HG02571 (cell line): ENCODE measurements around the gene DNAJC12.
"Not testable (repeated sequence)": the region's sequence is repeated elsewhere in the genome, so short reads cannot be mapped to it uniquely, and the experiment has no call there.

Experiments
- ATAC-seq: cut with Tn5 transposase; IDR thresholded peaks from one replicate; pipeline ENCODE4 v1.9.1; 2021; ENCODE audit warnings: mild to moderate bottlenecking, moderate library complexity; ENCODE audit not compliant: unreplicated experiment

The DNAJC12 gene

DNA sequence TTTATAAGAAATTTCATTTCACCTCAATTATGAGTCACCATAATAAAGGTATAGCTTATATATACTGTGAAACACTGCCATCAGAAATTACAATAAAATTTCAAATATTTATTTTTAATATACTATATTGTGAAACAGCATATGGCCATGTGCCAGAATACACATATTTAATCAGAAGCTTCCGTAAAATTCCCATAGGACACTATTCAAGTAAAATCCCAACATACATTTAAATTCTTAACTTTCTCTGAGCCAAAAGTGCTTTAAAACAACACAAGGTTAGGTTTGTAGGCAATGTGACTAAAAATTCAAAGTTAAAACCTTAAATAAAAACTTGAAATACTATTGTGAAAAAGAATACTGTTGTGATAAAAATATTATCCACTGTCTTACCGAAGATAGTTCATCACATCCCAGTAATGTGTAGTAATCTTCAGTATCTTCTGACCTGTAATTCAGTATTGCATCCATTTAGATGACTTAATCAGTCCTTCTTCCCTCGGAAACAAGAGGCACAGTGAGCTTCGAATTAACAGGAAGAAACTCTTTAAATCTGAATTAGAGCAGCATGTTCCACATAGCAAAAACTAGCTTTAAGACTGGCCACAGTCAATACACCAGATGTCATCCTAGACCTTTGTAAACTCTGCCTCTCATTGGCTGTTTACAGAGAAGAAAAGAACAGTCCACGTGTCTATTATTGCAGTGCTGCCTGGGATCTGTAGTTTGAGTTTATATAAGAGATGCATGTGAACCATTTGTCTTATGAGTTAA lies at the start of gene DNAJC12:
Gene DNAJC12 (minus strand): TSS at position 648 of the 774 bp plus-strand sequence. CDS start 177 bp downstream, at position 471.
- ATAC-seq: peak; percentile 78

DNA sequence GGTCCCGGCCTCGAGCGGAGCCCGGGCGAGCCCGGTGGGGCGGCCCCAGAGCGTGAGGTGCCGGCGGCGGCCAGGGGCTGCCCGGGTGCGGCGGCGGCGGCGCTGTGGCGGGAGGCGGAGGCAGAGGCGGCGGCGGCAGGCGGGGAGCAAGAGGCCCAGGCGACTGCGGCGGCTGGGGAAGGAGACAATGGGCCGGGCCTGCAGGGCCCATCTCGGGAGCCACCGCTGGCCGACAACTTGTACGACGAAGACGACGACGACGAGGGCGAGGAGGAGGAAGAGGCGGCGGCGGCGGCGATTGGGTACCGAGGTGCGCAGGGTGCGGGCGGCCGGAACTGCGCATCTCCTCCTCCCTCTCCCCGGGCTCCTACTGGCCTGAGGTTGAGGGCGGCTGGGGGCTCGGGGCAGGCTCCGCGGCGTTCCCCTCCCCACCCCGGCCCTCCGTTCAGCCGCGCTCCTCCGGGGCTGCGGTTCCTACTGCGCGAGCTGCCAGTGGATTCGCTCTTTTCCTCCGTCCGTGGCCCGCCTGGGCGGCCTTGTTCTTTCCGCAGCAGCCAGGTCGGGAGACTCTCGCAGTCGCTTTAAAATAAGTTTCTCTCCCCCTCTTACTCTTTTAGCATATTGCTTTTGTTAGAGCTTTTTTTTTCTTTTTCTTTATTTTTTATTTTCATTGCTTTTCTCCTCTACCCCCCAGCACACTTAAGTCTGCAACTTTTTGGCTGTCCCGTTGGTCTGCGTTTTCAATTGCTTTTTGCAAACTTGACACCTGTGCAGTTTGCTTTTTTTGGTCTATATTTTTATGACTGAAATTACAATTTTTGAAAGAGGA lies 47.1 kb upstream of the DNAJC12 start:
- ATAC-seq: peak; percentile 58

DNA sequence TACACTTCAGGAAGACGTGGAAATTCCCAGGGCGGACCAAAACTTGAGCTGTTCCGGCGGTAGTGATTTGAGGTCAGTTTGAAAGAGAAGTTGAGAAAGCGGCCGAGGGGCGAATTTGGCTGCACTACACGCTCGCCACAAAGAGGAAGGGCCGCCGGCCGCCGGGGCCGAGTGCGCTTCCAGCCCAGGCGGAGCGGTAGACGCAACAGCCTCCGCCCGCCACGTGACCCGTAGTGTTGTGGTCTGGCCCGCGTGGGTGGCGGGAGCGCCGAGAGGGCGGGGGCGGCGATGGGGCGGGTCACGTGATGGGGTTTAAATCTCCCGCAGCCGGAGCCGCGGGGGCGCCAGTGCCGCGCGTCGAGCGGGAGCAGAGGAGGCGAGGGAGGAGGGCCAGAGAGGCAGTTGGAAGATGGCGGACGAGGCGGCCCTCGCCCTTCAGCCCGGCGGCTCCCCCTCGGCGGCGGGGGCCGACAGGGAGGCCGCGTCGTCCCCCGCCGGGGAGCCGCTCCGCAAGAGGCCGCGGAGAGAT lies 46.4 kb upstream of the DNAJC12 start, which contains the start of gene SIRT1:
Gene SIRT1 (plus strand): TSS at position 344 of the 529 bp plus-strand sequence. CDS start 66 bp downstream, at position 410.
- ATAC-seq: peak; percentile 87

DNA sequence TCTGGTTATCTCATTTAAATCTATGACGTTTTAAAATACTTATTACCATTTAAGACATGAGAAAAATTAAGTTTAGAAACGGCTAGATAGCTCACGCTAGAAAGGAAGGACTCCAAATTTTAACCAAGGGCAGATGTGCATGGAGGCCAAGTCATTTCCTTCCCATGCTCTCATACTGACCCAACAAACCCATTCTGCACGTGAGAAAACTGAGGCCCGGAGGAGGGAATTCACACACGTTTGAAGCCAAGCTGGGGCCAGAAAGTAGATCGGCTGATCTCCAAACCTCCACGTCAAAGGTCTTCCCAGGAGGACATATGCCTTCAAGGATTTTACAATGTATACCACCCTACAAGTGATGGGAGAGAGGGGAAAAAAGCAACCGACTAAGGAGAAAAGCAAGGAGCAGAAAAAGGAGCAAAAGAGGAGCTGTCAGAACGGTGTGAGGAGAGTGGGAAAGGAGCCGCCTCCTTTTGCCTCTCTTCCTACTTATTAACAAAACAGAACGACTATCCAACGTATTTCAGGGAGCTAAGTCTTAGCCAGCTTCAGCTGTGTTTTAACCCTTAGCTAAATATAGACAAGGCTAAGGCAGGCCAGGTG lies 45.8 kb upstream of the DNAJC12 start:
- ATAC-seq: no peak

DNA sequence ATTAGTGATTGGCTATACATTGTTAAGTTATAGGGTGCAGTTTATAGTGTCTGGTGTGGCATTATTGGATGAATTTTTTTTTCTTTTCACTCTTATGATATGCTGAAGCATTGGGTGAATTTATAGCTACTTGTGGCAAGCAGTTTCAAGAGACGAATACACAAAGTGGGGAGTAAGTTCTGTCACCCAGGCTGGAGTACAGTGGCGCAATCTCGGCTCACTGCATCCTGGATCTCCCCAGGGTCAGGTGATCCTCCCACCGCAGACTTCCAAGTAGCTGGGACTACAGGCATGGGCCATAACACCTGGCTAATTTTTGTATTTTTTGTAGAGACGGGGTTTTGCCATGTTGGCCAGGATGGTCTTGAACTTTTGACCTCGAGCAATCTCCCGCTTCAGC lies 40.1 kb upstream of the DNAJC12 start:
- no peak for ATAC-seq

DNA sequence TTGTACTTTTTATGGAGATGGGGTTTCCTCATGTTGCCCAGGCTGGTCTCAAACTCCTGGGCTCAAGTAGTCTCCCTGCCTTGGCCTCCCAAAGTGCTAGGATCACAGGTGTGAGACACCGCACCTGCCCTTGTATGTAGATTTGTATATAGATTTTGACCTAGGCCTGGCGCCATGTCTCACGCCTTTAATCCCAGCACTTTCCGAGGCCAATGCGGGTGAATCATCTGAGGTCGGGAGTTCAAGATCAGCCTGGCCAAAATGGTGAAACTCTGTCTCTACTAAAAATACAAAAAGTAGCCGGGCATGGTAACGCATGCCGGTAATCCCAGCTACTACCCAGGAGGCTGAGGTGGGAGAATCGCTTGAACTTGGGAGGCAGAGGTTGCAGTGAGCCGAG lies 39.4 kb upstream of the DNAJC12 start:
- not testable (repeated sequence) for ATAC-seq

DNA sequence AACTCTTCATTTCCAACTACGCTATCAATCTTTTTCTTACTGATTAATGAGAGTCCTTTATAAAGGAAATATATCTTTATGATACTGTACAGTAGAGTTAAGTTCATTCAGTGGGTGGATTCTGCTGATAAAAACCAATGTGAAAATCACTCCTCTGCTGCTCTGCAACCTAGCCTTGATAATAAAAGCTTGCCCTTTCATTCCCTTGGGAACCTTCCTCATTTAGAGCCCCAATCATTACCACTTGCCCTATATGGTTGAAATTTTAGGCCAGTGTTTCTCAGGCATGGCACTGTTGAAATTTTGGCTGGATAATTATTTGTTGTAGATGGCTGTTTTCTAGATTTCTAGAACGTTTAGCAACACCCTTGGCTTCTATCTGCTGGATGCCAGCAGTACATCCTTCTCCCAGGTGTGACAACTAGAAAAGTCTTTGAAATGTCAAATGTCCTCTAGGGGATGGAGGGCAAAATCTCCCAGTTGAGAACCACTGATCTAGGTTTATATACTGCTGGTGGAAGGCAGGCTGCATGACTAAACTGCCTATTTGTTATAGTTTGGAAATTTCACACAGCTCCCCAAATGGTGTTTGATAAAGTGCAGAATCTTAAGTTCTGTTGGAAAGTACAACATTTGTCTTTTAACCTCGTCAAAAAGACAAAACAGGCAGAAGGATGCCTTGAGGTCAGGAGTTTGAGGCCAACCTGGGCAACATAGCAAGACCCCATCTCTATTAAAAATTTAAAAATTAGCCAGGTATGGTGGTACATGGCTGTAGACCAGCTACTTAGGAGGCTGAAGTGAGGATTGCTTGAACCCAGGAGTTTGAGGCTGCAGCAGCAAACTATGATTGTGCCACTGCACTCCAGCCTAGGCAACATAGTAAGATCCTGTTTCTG lies 37.6 kb upstream of the DNAJC12 start:
- no peak for ATAC-seq

DNA sequence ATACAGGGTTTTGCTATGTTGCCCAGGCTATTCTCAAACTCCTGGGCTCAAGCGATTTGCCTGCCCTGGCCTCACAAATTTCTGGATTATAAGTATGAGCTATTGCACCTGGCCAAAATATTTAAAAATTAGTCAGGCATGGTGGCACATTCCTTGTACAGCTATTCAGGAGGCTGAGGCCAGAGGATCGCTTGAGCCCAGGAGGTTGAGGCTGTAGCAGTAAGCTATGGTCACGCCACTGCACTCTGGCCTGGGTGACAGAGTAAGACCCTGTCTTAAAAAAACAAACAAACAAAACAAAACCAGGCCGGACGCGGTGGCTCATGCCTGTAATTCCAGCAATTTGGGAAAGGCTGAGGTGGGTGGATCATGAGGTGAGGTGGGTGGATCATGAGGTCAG lies 32.0 kb upstream of the DNAJC12 start:
- no peak for ATAC-seq

DNA sequence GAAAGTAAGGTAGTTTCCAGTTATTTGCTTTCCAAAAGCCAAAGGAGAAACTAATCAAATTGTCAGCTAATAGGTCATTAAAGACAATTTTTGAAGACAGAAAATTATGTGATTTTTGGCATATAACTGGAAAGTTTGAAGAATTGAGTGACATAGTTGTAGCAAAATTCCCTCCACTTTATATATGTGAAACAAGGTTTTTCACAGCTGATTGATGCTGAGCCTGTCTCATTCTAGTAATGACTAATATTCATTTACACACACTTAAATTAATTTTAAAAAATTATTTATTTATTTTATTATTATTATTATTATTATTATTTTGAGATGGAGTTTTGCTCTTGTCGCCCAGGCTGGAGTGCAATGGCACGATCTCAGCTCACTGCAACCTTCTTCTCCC lies 30.1 kb upstream of the DNAJC12 start:
- ATAC-seq: no peak

DNA sequence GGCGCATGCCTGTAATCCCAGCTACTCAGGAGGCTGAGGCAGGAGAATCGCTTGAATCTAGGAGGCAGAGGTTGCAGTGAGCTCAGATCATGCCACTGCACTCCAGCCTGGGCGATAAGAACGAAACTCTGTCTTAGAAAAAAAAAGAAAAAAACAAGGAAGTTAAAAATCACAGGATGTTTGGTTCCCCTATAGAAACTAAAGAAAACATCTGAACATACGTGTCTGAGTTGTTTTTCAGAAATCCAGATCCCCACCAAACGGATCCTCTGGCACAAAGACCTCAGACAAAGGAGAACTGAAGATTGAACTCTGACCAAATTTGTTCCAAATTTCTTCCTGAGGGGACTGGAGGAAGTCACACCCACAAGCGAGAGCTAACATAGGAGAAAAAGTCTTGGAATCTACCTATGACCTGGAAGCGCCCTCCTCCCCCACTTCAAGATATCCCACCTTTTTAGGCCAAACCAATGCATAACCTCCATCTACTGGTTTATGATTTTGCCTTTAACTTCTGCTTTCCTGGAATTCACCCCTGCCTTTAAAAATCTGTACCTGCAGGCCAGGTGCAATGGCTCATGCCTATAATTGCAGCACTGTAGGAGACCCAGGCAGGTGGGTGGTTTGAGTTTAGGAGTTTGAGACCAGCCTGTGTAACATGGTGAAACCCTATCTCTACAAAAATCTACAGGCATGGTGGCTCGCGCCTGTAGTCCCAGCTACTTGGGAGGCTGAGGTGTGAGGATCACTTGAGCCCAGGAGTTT lies 26.8 kb upstream of the DNAJC12 start:
- no peak for ATAC-seq

DNA sequence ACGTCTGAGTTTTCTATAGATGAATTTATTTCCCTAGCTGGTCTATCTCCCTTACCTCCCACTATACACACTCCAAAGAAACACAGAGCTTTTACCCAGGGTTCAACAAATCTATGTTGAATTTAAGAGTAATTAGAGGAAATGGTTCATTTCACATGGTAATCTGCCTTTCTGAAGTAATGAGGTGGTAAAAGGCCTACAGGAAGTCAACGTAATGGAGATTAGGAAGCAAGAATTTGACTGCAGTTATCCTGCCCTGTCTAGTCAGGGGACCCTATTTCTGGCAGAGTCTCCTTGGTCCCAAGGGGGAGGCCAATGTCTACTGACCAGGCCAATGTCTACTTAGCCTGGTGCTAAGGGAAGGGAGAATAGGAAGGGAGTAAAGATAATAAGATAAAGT lies 25.1 kb upstream of the DNAJC12 start:
- ATAC-seq: no peak

DNA sequence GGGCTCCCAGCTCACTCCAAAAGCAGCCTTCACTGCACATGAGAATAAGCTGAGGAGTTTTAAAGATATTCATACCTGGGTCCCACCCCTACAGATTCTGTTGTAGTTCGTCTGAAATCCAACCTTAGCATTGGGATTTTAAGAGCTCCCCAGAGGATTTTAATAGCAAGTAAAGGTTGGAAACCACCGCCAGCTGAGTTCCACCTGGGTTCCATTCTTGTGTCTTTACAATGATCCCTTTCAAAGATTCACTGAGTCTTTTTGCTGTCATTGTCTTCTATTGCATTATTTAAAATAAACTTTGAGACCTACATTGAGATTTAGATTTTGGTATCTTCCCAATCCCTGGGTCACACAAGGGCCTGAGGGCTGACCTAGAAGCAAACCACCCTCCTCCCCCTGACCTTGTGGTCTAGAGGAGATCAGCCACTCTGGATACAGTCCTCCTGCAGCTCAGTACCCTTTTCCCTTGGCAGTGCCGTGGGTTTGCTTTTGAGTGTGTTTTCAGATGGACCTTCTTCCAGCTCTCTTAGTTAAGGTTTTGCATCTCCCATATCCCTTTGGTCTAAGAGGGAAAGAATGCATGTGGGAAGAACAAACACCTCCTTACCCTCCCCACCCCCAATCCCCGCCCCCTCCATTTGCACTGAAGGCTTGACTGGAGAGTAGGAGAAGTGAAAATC lies 23.9 kb upstream of the DNAJC12 start:
- no peak for ATAC-seq

DNA sequence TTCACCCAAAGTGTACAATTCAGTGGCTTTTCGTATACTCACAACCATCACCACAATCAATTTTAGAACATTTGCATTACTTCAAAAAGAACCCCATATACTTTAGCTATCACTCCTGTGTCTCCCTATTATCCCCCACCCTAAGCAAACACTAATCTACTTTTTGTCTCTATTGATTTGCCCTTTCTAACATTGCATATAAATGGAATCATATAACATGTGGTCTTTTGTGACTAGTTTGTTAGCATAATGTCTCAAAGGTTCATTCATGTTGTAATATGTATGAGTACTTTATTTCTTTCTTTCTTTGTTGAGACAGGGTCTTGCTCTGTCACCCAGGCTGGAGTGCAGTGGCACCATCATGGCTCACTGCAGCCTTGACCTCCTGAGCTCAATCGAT lies 21.0 kb upstream of the DNAJC12 start:
- no peak for ATAC-seq

DNA sequence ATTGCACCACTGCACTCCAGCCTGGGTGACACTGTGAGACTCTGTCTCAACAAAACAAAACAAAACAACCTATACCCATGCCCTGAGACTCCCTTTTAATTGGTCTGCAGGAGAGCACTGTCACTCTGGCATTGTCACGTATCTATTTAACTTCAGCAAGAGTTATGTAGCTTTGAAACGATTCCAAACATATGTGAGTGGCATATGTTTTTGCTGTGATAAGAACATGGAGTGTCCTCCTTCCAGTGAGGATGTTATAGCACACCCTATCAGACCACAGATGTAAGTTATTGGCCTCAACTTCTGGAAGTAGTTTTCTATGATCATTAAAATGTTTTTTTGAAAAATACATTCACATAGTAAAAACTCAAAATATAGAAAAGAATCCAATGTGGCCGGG lies 15.5 kb upstream of the DNAJC12 start:
- ATAC-seq: no peak

DNA sequence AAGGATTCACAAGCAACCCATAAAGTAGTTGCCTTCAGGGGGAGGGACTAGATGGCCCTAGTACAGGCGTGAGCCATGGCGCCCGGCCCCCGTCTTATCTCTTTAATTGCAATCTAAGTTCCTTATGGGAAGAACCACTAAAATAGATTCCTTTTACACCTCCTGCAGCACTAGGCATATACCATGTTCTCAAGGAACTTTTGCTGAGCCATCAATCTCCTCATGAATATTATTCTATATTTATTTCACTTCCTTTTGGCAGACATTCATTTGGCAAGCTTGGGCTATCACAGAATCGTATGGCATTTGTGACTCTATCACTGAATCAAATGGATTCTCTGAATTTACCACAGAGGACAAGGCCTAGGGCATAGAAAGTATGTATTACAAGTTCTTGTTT lies 14.8 kb upstream of the DNAJC12 start:
- no peak for ATAC-seq

DNA sequence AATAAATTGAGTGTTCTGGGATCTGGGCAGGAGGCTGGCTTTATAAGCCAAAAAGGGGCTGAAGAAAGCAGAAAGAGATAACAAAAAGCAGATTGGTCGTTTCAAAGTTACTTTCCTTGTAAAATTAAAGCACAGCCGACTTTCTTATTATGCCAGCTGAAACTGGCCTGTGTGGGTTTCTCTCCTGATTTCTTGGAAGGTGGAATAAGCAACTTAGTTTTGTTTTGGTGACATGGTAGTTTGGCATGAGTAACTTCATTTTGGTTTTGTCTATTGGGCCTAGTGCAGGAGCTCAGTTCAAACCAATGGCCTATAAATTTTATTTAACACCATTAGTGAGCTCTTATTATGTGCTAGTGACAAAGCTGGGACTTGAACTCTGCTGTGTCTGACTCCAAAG lies 13.2 kb upstream of the DNAJC12 start:
- no peak for ATAC-seq

DNA sequence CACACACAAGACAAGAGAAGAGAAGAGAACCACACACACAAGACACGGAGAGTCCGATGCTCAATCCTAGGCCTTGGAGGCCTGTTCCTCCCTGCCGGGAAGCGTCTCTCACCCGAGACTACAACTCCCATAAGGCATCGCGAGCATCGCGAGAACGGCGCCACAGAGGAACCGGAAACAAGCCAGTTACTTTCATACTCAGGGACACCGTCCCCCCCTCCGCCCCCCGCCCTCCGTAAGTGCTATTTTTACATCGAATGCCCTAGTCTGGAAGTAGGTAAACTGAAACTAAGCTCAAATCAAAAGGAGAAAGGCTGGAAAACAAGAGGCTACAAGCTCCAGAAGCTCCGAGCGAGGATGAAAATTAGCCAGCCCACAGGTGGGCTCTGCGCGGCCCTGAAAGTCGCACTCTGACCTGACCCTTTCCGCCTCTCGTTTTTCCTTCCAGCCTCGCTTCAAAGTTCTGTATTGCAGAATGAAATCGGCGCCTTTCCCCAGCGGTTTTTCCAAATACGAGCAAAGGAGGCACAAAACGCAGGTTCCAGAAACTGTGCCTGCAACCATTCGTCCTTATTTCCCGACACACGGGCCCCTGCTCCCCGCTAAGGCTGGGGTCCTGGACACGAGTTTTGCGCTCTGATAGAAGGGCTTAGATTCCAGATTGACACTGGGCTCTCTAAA lies 11.5 kb upstream of the DNAJC12 start:
- peak; percentile 96 for ATAC-seq

DNA sequence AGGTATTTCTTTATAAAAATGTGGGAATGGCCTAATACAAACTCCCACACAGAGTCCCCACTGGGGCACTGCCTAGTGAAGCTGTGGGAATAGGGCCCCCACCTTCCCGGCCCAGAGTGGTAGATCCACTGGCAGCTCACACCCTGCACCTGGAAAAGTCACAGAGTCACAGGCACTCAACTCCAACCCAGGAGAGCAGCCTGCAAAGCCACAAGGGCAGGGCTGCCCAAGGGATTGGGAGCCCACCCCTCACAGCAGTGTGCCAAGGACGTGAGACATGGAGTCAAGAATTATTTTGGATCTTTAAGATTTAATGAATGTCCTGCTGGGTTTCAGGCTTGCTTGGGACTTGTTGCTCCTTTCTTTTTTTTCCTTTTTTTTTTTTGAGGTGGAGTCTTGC lies 5.3 kb upstream of the DNAJC12 start:
- no peak for ATAC-seq
